HCT116 (cell line): Measurements from ENCODE around the gene CWC27. TPM values are rescaled to one million over a fixed set of nuclear protein-coding genes. Genes with fewer than 3 reads are reported as not detected.

Experiments
- ATAC-seq: fragments of 200-7000 bp; cut with Tn5 transposase; 2 replicates; pipeline ENCODE4 v1.9.1; 2020; ENCODE audit warnings: mild to moderate bottlenecking, moderate library complexity
- BruUV-seq: library from RNA; stranded (reverse); fragments of 400-500 nt; replicated peaks from 2 replicates; lab custom pipeline; 2021; lab: Mats Ljungman, UMichigan
- CTCF ChIA-PET: fragments of 300-600 bp; sonication (Branson Sonifier 250); formaldehyde crosslinking; loops from one replicate; lab custom pipeline; 2021; ENCODE audit warnings: antibody characterized with exemption; lab: Charles Lee
- POLR2A ChIA-PET: fragments of 300-600, 350-600 bp; sonication (Branson Sonifier 250); formaldehyde crosslinking; loops from one replicate; lab custom pipeline; 2021; ENCODE audit warnings: antibody characterized with exemption; lab: Charles Lee
- RAD21 ChIA-PET, 2 experiments: fragments of 300-600 bp; sonication (Branson Sonifier 250); formaldehyde crosslinking; loops; one replicate each; lab custom pipeline; 2023; ENCODE audit warnings: low total read pairs in 2 of 2; ENCODE audit not compliant: uncharacterized antibody in 2 of 2, unreplicated experiment in 2 of 2, low non-redundant PET in 1 of 2; lab: Charles Lee
- DNase-seq: peaks from one replicate; pipeline ENCODE4 v3.0.0-alpha.2; 2010; ENCODE audit warnings: low read depth, low spot score
- H2AFZ ChIP-seq: fragments of 200-600 bp; shearing (Covaris generic), sonication (generic); 2 replicates; pipeline ENCODE4 v1.6.1; 2017; ENCODE audit warnings: low read depth, mixed run types, mixed read lengths, antibody characterized with exemption, low read length; ENCODE audit not compliant: poor library complexity, severe bottlenecking
- H3K27ac ChIP-seq: 2 replicates; pipeline ENCODE4 v1.5.1; 2012; ENCODE audit warnings: low read depth, low read length
- H3K27me3 ChIP-seq: fragments of 200-600 bp; sonication (generic); 2 replicates; pipeline ENCODE4 v1.6.1; 2016; ENCODE audit warnings: mixed run types, low read length, mixed read lengths; ENCODE audit not compliant: insufficient read depth
- H3K36me3 ChIP-seq, 2 experiments: fragments of 200-500 bp in 1 of 2; fragments of 200-600 bp in 1 of 2; sonication (Bioruptor generic) in 1 of 2; sonication (generic) in 1 of 2; 2 replicates each; pipeline versions ENCODE4 v1.5.1 to v1.6.1; 2014 to 2016; ENCODE audit warnings: low read length in 2 of 2, inconsistent platforms in 1 of 2, mixed read lengths in 1 of 2, mixed run types in 1 of 2; ENCODE audit not compliant: insufficient read depth in 2 of 2, control insufficient read depth in 1 of 2
- H3K4me1 ChIP-seq, 2 experiments: fragments of 200-600 bp in 1 of 2; sonication (generic) in 1 of 2; 2 replicates each; pipeline versions ENCODE4 v1.5.1 to v1.6.1; 2012 to 2017; ENCODE audit warnings: low read length in 2 of 2, inconsistent platforms in 1 of 2, mild to moderate bottlenecking in 1 of 2, mixed read lengths in 1 of 2, mixed run types in 1 of 2, moderate library complexity in 1 of 2; ENCODE audit not compliant: insufficient read depth in 2 of 2, control insufficient read depth in 1 of 2
- H3K4me2 ChIP-seq: fragments of 200-600 bp; sonication (generic); 2 replicates; pipeline ENCODE4 v1.6.1; 2017; ENCODE audit warnings: mixed run types, low read length, mixed read lengths
- H3K4me3 ChIP-seq, 2 experiments: fragments of 200-600 bp in 1 of 2; sonication (generic) in 1 of 2; replicated peaks in 1 of 2; 2 replicates each; pipeline ENCODE4 v1.5.1; 2011 to 2016; ENCODE audit warnings: low read length in 2 of 2, control low read depth in 1 of 2, low read depth in 1 of 2, mild to moderate bottlenecking in 1 of 2, mixed read lengths in 1 of 2, mixed run types in 1 of 2
- H3K79me2 ChIP-seq: fragments of 200-600 bp; sonication (generic); 2 replicates; pipeline ENCODE4 v1.6.1; 2017; ENCODE audit warnings: mild to moderate bottlenecking, mixed run types, low read length, moderate library complexity, mixed read lengths; ENCODE audit not compliant: insufficient read depth
- H3K9ac ChIP-seq: fragments of 200-600 bp; sonication (generic); 2 replicates; pipeline ENCODE4 v1.6.1; 2016; ENCODE audit warnings: low read length, mixed read lengths
- H3K9me2 ChIP-seq: fragments of 200-600 bp; sonication (generic), shearing (Covaris generic); 2 replicates; pipeline ENCODE4 v1.6.1; 2017; ENCODE audit warnings: mixed run types, mild to moderate bottlenecking, moderate library complexity; ENCODE audit not compliant: insufficient read depth
- H3K9me3 ChIP-seq, 2 experiments: fragments of 200-500 bp in 1 of 2; fragments of 200-600 bp in 1 of 2; sonication (Bioruptor generic) in 1 of 2; sonication (generic) in 1 of 2; 2 replicates each; pipeline ENCODE4 v1.6.1; 2014 to 2017; ENCODE audit warnings: low read length in 2 of 2, mixed read lengths in 2 of 2, inconsistent platforms in 1 of 2, low read depth in 1 of 2, mild to moderate bottlenecking in 1 of 2, mixed run types in 1 of 2, moderate library complexity in 1 of 2; ENCODE audit not compliant: control insufficient read depth in 1 of 2, insufficient read depth in 1 of 2
- H4K20me1 ChIP-seq: fragments of 200-600 bp; sonication (generic), shearing (Covaris generic); 2 replicates; pipeline ENCODE4 v1.6.1; 2017; ENCODE audit warnings: mixed run types, mild to moderate bottlenecking, moderate library complexity; ENCODE audit not compliant: insufficient read depth
- ATF3 ChIP-seq: IDR thresholded peaks from 2 replicates; pipeline ENCODE4 v1.6.1; 2012
- EGR1 ChIP-seq: IDR thresholded peaks from 2 replicates; pipeline ENCODE4 v1.6.1; 2012; ENCODE audit warnings: low read depth
- ELF1 ChIP-seq: IDR thresholded peaks from 2 replicates; pipeline ENCODE4 v1.6.1; 2012; ENCODE audit warnings: low read depth, borderline replicate concordance
- EZH2 ChIP-seq: fragments of 200-600 bp; sonication (generic); IDR thresholded peaks from 2 replicates; pipeline ENCODE4 v1.6.1; 2017; ENCODE audit warnings: antibody characterized with exemption, mixed run types
- FOSL1 ChIP-seq: IDR thresholded peaks from 2 replicates; pipeline ENCODE4 v1.6.1; 2012; ENCODE audit warnings: low read depth
- JUND ChIP-seq: IDR thresholded peaks from 2 replicates; pipeline ENCODE4 v1.6.1; 2012
- RAD21 ChIP-seq: IDR thresholded peaks from 2 replicates; pipeline ENCODE4 v1.6.1; 2012; ENCODE audit warnings: low read depth, mild to moderate bottlenecking
- REST ChIP-seq: IDR thresholded peaks from 2 replicates; pipeline ENCODE4 v1.6.1; 2012; ENCODE audit warnings: low read depth
- SIN3A ChIP-seq: IDR thresholded peaks from 2 replicates; pipeline ENCODE4 v1.6.1; 2012; ENCODE audit warnings: low read depth
- SP1 ChIP-seq: IDR thresholded peaks from 2 replicates; pipeline ENCODE4 v1.6.1; 2012; ENCODE audit warnings: low read depth
- SRF ChIP-seq: IDR thresholded peaks from 2 replicates; pipeline ENCODE4 v1.6.1; 2012; ENCODE audit warnings: low read depth
- TCF7L2 ChIP-seq: IDR thresholded peaks from 2 replicates; pipeline ENCODE4 v1.7.0; 2011; ENCODE audit warnings: borderline replicate concordance, inconsistent platforms; ENCODE audit not compliant: insufficient read depth, insufficient read length; ENCODE audit errors: extremely low read depth
- YY1 ChIP-seq: IDR thresholded peaks from 2 replicates; pipeline ENCODE4 v1.6.1; 2011; ENCODE audit warnings: low read length, low read depth, moderate library complexity, mild to moderate bottlenecking; ENCODE audit not compliant: insufficient replicate concordance; ENCODE audit errors: extremely low read depth
- ZBTB33 ChIP-seq: IDR thresholded peaks from 2 replicates; pipeline ENCODE4 v1.6.1; 2011; ENCODE audit warnings: mild to moderate bottlenecking, low read length, moderate library complexity; ENCODE audit not compliant: insufficient replicate concordance; ENCODE audit errors: extremely low read depth
- ZNF274 ChIP-seq: fragments of 200-500 bp; sonication (Bioruptor generic); IDR thresholded peaks from 2 replicates; pipeline ENCODE4 v1.6.1; 2014; ENCODE audit warnings: mild to moderate bottlenecking, low read depth, low read length, inconsistent platforms
- intact Hi-C: fragments of 100-400 bp; cut with micrococcal nuclease; formaldehyde crosslinking; loops from 2 replicates; pipeline ENCODE4 v1.10.0; 2022
- total RNA-seq: library from RNA; stranded (reverse); gene quantifications from one replicate; pipeline ENCODE4 v1.2.1, GENCODE V29; 2021; ENCODE audit not compliant: unreplicated experiment

Gene CWC27
- total RNA-seq, 1 experiment from 2014 or later, result 29.1 TPM

GRCh38 chr5:64921386-64921785 is 152.7 kb downstream of the CWC27 start:
- Histone ChIP-seq H3K79me2 (no peaks in the 10 kb centered on the region), H3K4me1 (no peaks in the 10 kb centered on the region), H4K20me1 (no peaks in the 10 kb centered on the region), H3K4me2 (no peak overlapping the region), H2AFZ (no peak overlapping the region), H3K9me2 (no peaks in the 10 kb centered on the region), H3K36me3 (no peaks in the 10 kb centered on the region), H3K9ac (no peak overlapping the region), H3K9me3 (no peaks in the 10 kb centered on the region; a peak in 1 of 4 replicates), H3K27me3 (no peaks in the 10 kb centered on the region), H3K4me3 (no peak overlapping the region), H3K27ac (no peak overlapping the region)
- ATAC-seq, result no peak
- no TSS peak for BruUV-seq
- RAD21 ChIA-PET, result no interaction called here
- intact Hi-C loops, result no loop called here
- TF ChIP-seq JUND, result no peak
- TF ChIP-seq ZBTB33, result no peak
- TF ChIP-seq SP1, result no peak
- no peak for TF ChIP-seq EGR1
- POLR2A ChIA-PET, result no interaction called here
- CTCF ChIA-PET, result no interaction called here
- no peak for DNase-seq

GRCh38 chr5:64923151-64923685 is 154.5 kb downstream of the CWC27 start:
- intact Hi-C loops, result no loop called here
- no peak overlapping the region for H3K27ac ChIP-seq
- no peaks in the 10 kb centered on the region for H3K36me3 ChIP-seq
- H3K9me3 ChIP-seq, result no peaks in the 10 kb centered on the region; a peak in 1 of 4 replicates
- no peak overlapping the region for H3K9ac ChIP-seq
- no peaks in the 10 kb centered on the region for H3K4me1 ChIP-seq
- ChIA-PET RAD21 (no interaction called here), CTCF (no interaction called here), POLR2A (no interaction called here)
- no peaks in the 10 kb centered on the region for H3K9me2 ChIP-seq
- H3K4me3 ChIP-seq, result no peak overlapping the region
- no peak for ATAC-seq
- no TSS peak for BruUV-seq
- H3K4me2 ChIP-seq, result no peak overlapping the region
- no peak for DNase-seq
- H4K20me1 ChIP-seq, result no peaks in the 10 kb centered on the region
- H3K27me3 ChIP-seq, result no peaks in the 10 kb centered on the region
- no peak overlapping the region for H2AFZ ChIP-seq
- H3K79me2 ChIP-seq, result no peaks in the 10 kb centered on the region
- no peak for TF ChIP-seq FOSL1
- no peak for TF ChIP-seq TCF7L2
- TF ChIP-seq YY1, result no peak
- TF ChIP-seq SRF, result no peak
- no peak for TF ChIP-seq SIN3A
- TF ChIP-seq ZNF274, result no peak
- TF ChIP-seq RAD21, result no peak
- TF ChIP-seq REST, result no peak
- TF ChIP-seq EZH2, result no peak
- TF ChIP-seq ATF3, result no peak
- TF ChIP-seq ELF1, result no peak
